HEK293T (cell line): ENCODE measurements around the gene GRIP1.

Experiments
- CTCF ChIA-PET: fragments of 350-600 bp; formaldehyde crosslinking; extraction: SDS; loops from one replicate; lab custom pipeline; 2021; ENCODE audit warnings: antibody characterized with exemption, inconsistent platforms; lab: Yijun Ruan, JAX
- POLR2A ChIA-PET: fragments of 350-600 bp; formaldehyde crosslinking; extraction: SDS; loops from one replicate; lab custom pipeline; 2020; ENCODE audit warnings: antibody characterized with exemption, inconsistent platforms; lab: Yijun Ruan, JAX
- DNase-seq: peaks from one replicate; pipeline ENCODE4 v3.0.0; 2012; ENCODE audit warnings: mixed read lengths; ENCODE audit errors: extremely low spot score
- ARNT ChIP-seq: fragments of 450-650 bp; IDR thresholded peaks from 2 replicates; pipeline ENCODE4 v1.6.1; 2017; ENCODE audit warnings: mild to moderate bottlenecking
- BHLHE40 ChIP-seq: fragments of 450-650 bp; IDR thresholded peaks from 2 replicates; pipeline ENCODE4 v1.6.1; 2016; ENCODE audit warnings: mild to moderate bottlenecking, moderate library complexity, borderline replicate concordance
- CTBP1 ChIP-seq: fragments of 450-650 bp; IDR thresholded peaks from 2 replicates; pipeline ENCODE4 v1.6.1; 2016; ENCODE audit warnings: borderline replicate concordance
- ELF4 ChIP-seq: fragments of 450-650 bp; IDR thresholded peaks from 2 replicates; pipeline ENCODE4 v1.6.1; 2017; ENCODE audit warnings: antibody characterized with exemption
- FOXA1 ChIP-seq: fragments of 450-650 bp; IDR thresholded peaks from 2 replicates; pipeline ENCODE4 v1.6.1; 2016; ENCODE audit warnings: mild to moderate bottlenecking
- FOXK2 ChIP-seq: fragments of 450-650 bp; IDR thresholded peaks from 2 replicates; pipeline ENCODE4 v1.6.1; 2016; ENCODE audit warnings: mild to moderate bottlenecking
- FOXM1 ChIP-seq: fragments of 450-650 bp; IDR thresholded peaks from 2 replicates; pipeline ENCODE4 v1.6.1; 2017; ENCODE audit warnings: mild to moderate bottlenecking, borderline replicate concordance
- HDGF ChIP-seq: fragments of 450-650 bp; IDR thresholded peaks from 2 replicates; pipeline ENCODE4 v1.6.1; 2017; ENCODE audit warnings: antibody characterized with exemption, borderline replicate concordance
- L3MBTL2 ChIP-seq: fragments of 450-650 bp; conservative IDR thresholded peaks from 2 replicates; pipeline ENCODE4 v1.6.1; 2016; ENCODE audit warnings: mild to moderate bottlenecking
- LEF1 ChIP-seq: fragments of 450-650 bp; IDR thresholded peaks from 2 replicates; pipeline ENCODE4 v1.6.1; 2017; ENCODE audit warnings: mild to moderate bottlenecking, borderline replicate concordance
- NFRKB ChIP-seq: fragments of 450-650 bp; IDR thresholded peaks from 2 replicates; pipeline ENCODE4 v1.6.1; 2016; ENCODE audit warnings: mild to moderate bottlenecking, moderate library complexity
- PKNOX1 ChIP-seq: fragments of 450-650 bp; IDR thresholded peaks from 2 replicates; pipeline ENCODE4 v1.6.1; 2016
- SP1 ChIP-seq: fragments of 450-650 bp; IDR thresholded peaks from 2 replicates; pipeline ENCODE4 v1.6.1; 2017
- SUZ12 ChIP-seq: fragments of 450-650 bp; IDR thresholded peaks from 2 replicates; pipeline ENCODE4 v1.6.1; 2016; ENCODE audit warnings: mild to moderate bottlenecking
- TARDBP ChIP-seq: fragments of 450-650 bp; IDR thresholded peaks from 2 replicates; pipeline ENCODE4 v1.6.1; 2016
- ZNF384 ChIP-seq: fragments of 450-650 bp; IDR thresholded peaks from 2 replicates; pipeline ENCODE4 v1.6.1; 2016

Gene GRIP1

GRCh38 chr12:66724026-66724425, 45.1 kb upstream of the GRIP1 start:
- CTCF ChIA-PET: no interaction called here
- DNase-seq: no peak
- no peak for TF ChIP-seq L3MBTL2
- no peak for TF ChIP-seq LEF1
- TF ChIP-seq ARNT: no peak
- no peak for TF ChIP-seq CTBP1
- POLR2A ChIA-PET: no interaction called here

- POLR2A ChIA-PET: no interaction called here
- TF ChIP-seq CTBP1 (no peak), ARNT (no peak), FOXK2 (no peak), HDGF (no peak), PKNOX1 (no peak), L3MBTL2 (no peak)
- no peak for DNase-seq
- CTCF ChIA-PET: interaction anchor here (1.3 kb wide), 1 partner anchor 11 kb away, joined by 6 read pairs; no protein-coding TSS in a partner anchor
Observed at GRCh38 chr12:66719862-66720261, 41.0 kb upstream of the GRIP1 start.

GRCh38 chr12:66717036-66717673, 38.3 kb upstream of the GRIP1 start:
- TF ChIP-seq L3MBTL2: no peak
- TF ChIP-seq ZNF384: no peak
- no peak for TF ChIP-seq SUZ12
- TF ChIP-seq ELF4: no peak
- TF ChIP-seq TARDBP: no peak
- no peak for TF ChIP-seq NFRKB
- TF ChIP-seq ARNT: no peak
- no peak for TF ChIP-seq PKNOX1
- TF ChIP-seq FOXK2: no peak
- TF ChIP-seq CTBP1: no peak
- no peak for TF ChIP-seq FOXA1
- no peak for TF ChIP-seq FOXM1
- TF ChIP-seq SP1: no peak
- no peak for TF ChIP-seq LEF1
- TF ChIP-seq HDGF: no peak
- TF ChIP-seq BHLHE40: no peak
- ChIA-PET CTCF (no interaction called here), POLR2A (no interaction called here)
- DNase-seq: no peak

- no peak for TF ChIP-seq PKNOX1
- TF ChIP-seq SUZ12: no peak
- TF ChIP-seq HDGF: no peak
- TF ChIP-seq SP1: no peak
- no peak for TF ChIP-seq ZNF384
- no peak for TF ChIP-seq BHLHE40
- no peak for TF ChIP-seq NFRKB
- no peak for TF ChIP-seq CTBP1
- no peak for TF ChIP-seq LEF1
- TF ChIP-seq TARDBP: no peak
- TF ChIP-seq L3MBTL2: no peak
- TF ChIP-seq ELF4: no peak
- no peak for TF ChIP-seq FOXK2
- no peak for TF ChIP-seq ARNT
- no peak for TF ChIP-seq FOXM1
- TF ChIP-seq FOXA1: no peak
- DNase-seq: no peak
- POLR2A ChIA-PET: no interaction called here
- CTCF ChIA-PET: no interaction called here
Observed at GRCh38 chr12:66716522-66716921, 37.6 kb upstream of the GRIP1 start.

GRCh38 chr12:66714709-66715108, 35.8 kb upstream of the GRIP1 start:
- DNase-seq: no peak
- POLR2A ChIA-PET: no interaction called here
- TF ChIP-seq FOXA1 (no peak), SUZ12 (no peak), FOXM1 (no peak), ARNT (no peak), TARDBP (no peak), HDGF (no peak), PKNOX1 (no peak), CTBP1 (no peak), BHLHE40 (no peak)
- CTCF ChIA-PET: no interaction called here

GRCh38 chr12:66713984-66714383, 35.1 kb upstream of the GRIP1 start:
- CTCF ChIA-PET: no interaction called here
- TF ChIP-seq L3MBTL2 (no peak), SP1 (no peak), SUZ12 (no peak), PKNOX1 (no peak), FOXA1 (no peak), LEF1 (no peak), FOXK2 (no peak), ARNT (no peak), TARDBP (no peak), BHLHE40 (no peak), ZNF384 (no peak), FOXM1 (no peak), HDGF (no peak), NFRKB (no peak), CTBP1 (no peak)
- DNase-seq: no peak
- POLR2A ChIA-PET: no interaction called here
